Right lobe of liver (tissue), 6 donors: ENCODE data around the gene FBXO41. TPM values are rescaled to one million over a fixed set of nuclear protein-coding genes. Genes with fewer than 3 reads are reported as not detected.

Source experiments
- ATAC-seq, 4 donors: fragments of 200-7000 bp; cut with Tn5 transposase; one replicate each; pipeline ENCODE4 v1.9.1; 2020; ENCODE audit warnings: mild to moderate bottlenecking in 4 of 4, moderate library complexity in 4 of 4
- DNase-seq, 3 donors: peaks; one replicate each; pipeline ENCODE4 v3.0.0-alpha.2; 2020
- H3K27ac ChIP-seq, 3 donors: fragments of 200-600 bp; one replicate each; pipeline ENCODE4 v1.8.0; 2022
- H3K27me3 ChIP-seq, 2 donors: fragments of 200-600 bp; one replicate each; pipeline ENCODE4 v1.8.0; 2022
- H3K36me3 ChIP-seq, 4 donors: fragments of 200-600 bp; sonication (generic) in 1 of 4; one replicate each; pipeline versions ENCODE4 v1.5.1 to v1.8.0; 2017 to 2022; ENCODE audit warnings: control low read depth in 1 of 4
- H3K4me1 ChIP-seq, 4 donors: fragments of 200-600 bp; sonication (generic) in 1 of 4; one replicate each; pipeline versions ENCODE4 v1.5.1 to v1.8.0; 2017 to 2022; ENCODE audit warnings: control low read depth in 1 of 4
- H3K4me3 ChIP-seq, 3 donors: fragments of 200-600 bp; one replicate each; pipeline ENCODE4 v1.8.0; 2022
- H3K9me3 ChIP-seq, 4 donors: fragments of 200-600 bp; sonication (generic) in 1 of 4; one replicate each; pipeline versions ENCODE4 v1.5.1 to v1.8.0; 2017 to 2022; ENCODE audit warnings: control low read depth in 1 of 4
- CTCF ChIP-seq, 4 donors: fragments of 200-600 bp in 3 of 4; fragments of 450-650 bp in 1 of 4; IDR thresholded peaks; one replicate each; pipeline versions ENCODE4 v1.5.1 to v1.8.0; 2016 to 2022; ENCODE audit warnings: antibody characterized with exemption in 4 of 4, mild to moderate bottlenecking in 2 of 4
- POLR2A ChIP-seq: fragments of 450-650 bp; IDR thresholded peaks from one replicate; pipeline ENCODE4 v1.6.1; 2017; ENCODE audit warnings: antibody characterized with exemption, mild to moderate bottlenecking
- WGBS: methylation state at CpG from one replicate; pipeline ENCODE4 v1.1.6; 2018; ENCODE audit warnings: low coverage, low lambda C conversion rate; ENCODE audit not compliant: insufficient coverage; ENCODE audit errors: missing lambda C conversion rate; 5-methylcytosine and 5-hydroxymethylcytosine counted together
- intact Hi-C, 2 donors: fragments of 100-400 bp; cut with DNase I; formaldehyde crosslinking; loops; one replicate each; pipeline versions ENCODE4 v1.11.2 to v1.14.1; 2022
- total RNA-seq, 6 experiments: library from RNA; depleted of rRNA in 2 of 6; stranded (reverse); fragments of >200 nt in 2 of 6; fragmentation: NEBNext Ultra II Directional in 3 of 6; extraction: Animal tissue kit (Norgen Biotek cat#: 25700) in 3 of 6; gene quantifications; one replicate each; pipeline versions ENCODE4 v1.1.0 to v1.2.4, GENCODE V29; 2016 to 2023
- donor health status: DM: no; HTN: yes; CAD: no.
- donor health status: DM: no; HTN: no; CAD: no.
- donor health status: DM: no; HTN: no; CAD: no.
- donor health status: DM: no; HTN: yes; CAD: no.
- donor health status: DM: no; HTN: yes; CAD: no.

Gene FBXO41
- total RNA-seq, 6 experiments from 2014 or later: 0.13 to 0.65 (median 0.38) TPM

GRCh38 chr2:73233932-73234832 is 50.1 kb downstream of the FBXO41 start, which contains the start of gene CCT7:
Gene CCT7 (plus strand): TSS chr2:73234308. CDS start chr2:73234379, 71 bp downstream.
- no peaks in the 10 kb centered on the region for H3K9me3 ChIP-seq
- intact Hi-C loops: no loop called here
- DNase-seq: peak; percentile 86 to 93 (median 92)
- peak within 1 kb of the TSS; percentile 89 to 94 (median 91) for H3K27ac ChIP-seq
- H3K4me1 ChIP-seq: peaks cover 0 to 17% (median 3%) of the 10 kb centered on the region in 4 donors
- ATAC-seq: peak; percentile 81 to 84 (median 81)
- H3K36me3 ChIP-seq: peaks cover 0 to 7% (median 0%) of the 10 kb centered on the region in 4 donors
- no peak for TF ChIP-seq CTCF (IDR thresholded peaks at IDR 0.05)
- peak; percentile 80 for TF ChIP-seq POLR2A
- peak within 1 kb of the TSS; percentile 83 to 94 (median 90) for H3K4me3 ChIP-seq
- WGBS: 0% methylated on average over 36 of the region's 69 CpGs
- H3K27me3 ChIP-seq: no peaks in the 10 kb centered on the region

GRCh38 chr2:73233154-73233931 is 50.9 kb downstream of the FBXO41 start, which contains the start of gene PRADC1:
Gene PRADC1 (minus strand): TSS chr2:73233239. CDS start chr2:73233160, 79 bp downstream.
- H3K4me1 ChIP-seq: peaks cover 0 to 17% (median 3%) of the 10 kb centered on the region in 4 donors
- no peaks in the 10 kb centered on the region for H3K9me3 ChIP-seq
- ATAC-seq: peak; percentile 90 to 94 (median 91)
- 0% methylated on average over 10 of the region's 67 CpGs for WGBS
- DNase-seq: peak; percentile 98 to 100 (median 99)
- H3K27me3 ChIP-seq: no peaks in the 10 kb centered on the region
- peak within 1 kb of the TSS; percentile 83 to 94 (median 90) for H3K4me3 ChIP-seq
- intact Hi-C loops: no loop called here
- TF ChIP-seq CTCF (IDR thresholded peaks at IDR 0.05) (no peak), POLR2A (peak; percentile 72)
- peaks cover 0 to 12% (median 0%) of the 10 kb centered on the region in 4 donors for H3K36me3 ChIP-seq
- H3K27ac ChIP-seq: peak within 1 kb of the TSS; percentile 89 to 94 (median 91)

- ATAC-seq: no peak
- Histone ChIP-seq H3K27ac (peak overlapping the region in 2 of 3 donors; percentile 17 to 48), H3K27me3 (no peaks in the 10 kb centered on the region), H3K4me1 (peaks cover 0 to 17% (median 3%) of the 10 kb centered on the region in 4 donors), H3K36me3 (peaks cover 0 to 12% (median 0%) of the 10 kb centered on the region in 4 donors), H3K9me3 (no peaks in the 10 kb centered on the region), H3K4me3 (peak overlapping the region; percentile 83 to 94 (median 90))
- no peak for TF ChIP-seq POLR2A
- TF ChIP-seq CTCF (IDR thresholded peaks at IDR 0.05): no peak
- DNase-seq: peak in 1 of 3 donors; percentile 58
- intact Hi-C loops: no loop called here
- 5% methylated on average over 12 of the region's 37 CpGs for WGBS
Measured at GRCh38 chr2:73232403-73233153, 51.7 kb downstream of the FBXO41 start.

- no peak overlapping the region for H3K27ac ChIP-seq
- 64% methylated on average over 6 of the region's 14 CpGs for WGBS
- no peaks in the 10 kb centered on the region for H3K9me3 ChIP-seq
- no peak for ATAC-seq
- peaks cover 0 to 5% (median 0%) of the 10 kb centered on the region in 4 donors for H3K4me1 ChIP-seq
- H3K4me3 ChIP-seq: no peak overlapping the region
- H3K36me3 ChIP-seq: peaks cover 0 to 12% (median 2%) of the 10 kb centered on the region in 4 donors
- TF ChIP-seq CTCF (IDR thresholded peaks at IDR 0.05) (no peak), POLR2A (no peak)
- DNase-seq: no peak
- H3K27me3 ChIP-seq: no peaks in the 10 kb centered on the region
- intact Hi-C loops: no loop called here
Measured at GRCh38 chr2:73228631-73229030, 55.6 kb downstream of the FBXO41 start.
